Subcutaneous adipose tissue (tissue), 4 donors: Measurements from ENCODE around the gene DPP6. TPM values are rescaled to one million over a fixed set of nuclear protein-coding genes. Genes with fewer than 3 reads are reported as not detected.

ENCODE experiments used
- total RNA-seq, 4 donors: library from RNA; depleted of rRNA; stranded (reverse); fragments of >200 nt; gene quantifications; one replicate each; pipeline ENCODE4 v1.1.0, GENCODE V29; 2016
- TF ChIP-seq, protein P1 (sequence below): fragments of 450-650 bp; IDR thresholded peaks from one replicate; pipeline ENCODE4 v1.5.1; 2016; ENCODE audit warnings: low read depth, mild to moderate bottlenecking, control low read depth, antibody characterized with exemption, moderate library complexity

The DPP6 gene
- total RNA-seq, 4 donors from 2014 or later, result 0.19 to 2.0 (median 0.85) TPM; not detected in 1

DNA sequence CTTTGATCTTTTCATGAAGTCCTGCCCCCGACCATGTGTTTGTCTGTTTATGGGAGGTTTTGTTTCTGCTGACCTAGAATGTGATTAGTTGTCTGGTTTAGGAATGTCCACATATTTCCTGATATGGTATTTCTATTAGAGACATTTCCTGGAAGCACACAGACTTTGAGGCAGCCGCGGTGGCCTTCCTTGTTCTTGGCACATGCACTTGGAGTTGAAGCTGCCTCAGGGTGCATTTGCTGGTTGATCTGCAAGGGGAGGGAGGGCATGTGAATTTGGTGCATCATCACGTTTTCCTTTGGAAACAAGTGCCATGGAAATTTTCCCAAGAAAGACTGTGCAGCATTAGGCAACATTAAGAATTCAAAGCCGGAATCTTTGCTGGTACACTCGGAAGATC lies 622.0 kb downstream of the DPP6 start:
- TF ChIP-seq, protein P1, sequence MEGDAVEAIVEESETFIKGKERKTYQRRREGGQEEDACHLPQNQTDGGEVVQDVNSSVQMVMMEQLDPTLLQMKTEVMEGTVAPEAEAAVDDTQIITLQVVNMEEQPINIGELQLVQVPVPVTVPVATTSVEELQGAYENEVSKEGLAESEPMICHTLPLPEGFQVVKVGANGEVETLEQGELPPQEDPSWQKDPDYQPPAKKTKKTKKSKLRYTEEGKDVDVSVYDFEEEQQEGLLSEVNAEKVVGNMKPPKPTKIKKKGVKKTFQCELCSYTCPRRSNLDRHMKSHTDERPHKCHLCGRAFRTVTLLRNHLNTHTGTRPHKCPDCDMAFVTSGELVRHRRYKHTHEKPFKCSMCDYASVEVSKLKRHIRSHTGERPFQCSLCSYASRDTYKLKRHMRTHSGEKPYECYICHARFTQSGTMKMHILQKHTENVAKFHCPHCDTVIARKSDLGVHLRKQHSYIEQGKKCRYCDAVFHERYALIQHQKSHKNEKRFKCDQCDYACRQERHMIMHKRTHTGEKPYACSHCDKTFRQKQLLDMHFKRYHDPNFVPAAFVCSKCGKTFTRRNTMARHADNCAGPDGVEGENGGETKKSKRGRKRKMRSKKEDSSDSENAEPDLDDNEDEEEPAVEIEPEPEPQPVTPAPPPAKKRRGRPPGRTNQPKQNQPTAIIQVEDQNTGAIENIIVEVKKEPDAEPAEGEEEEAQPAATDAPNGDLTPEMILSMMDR, result no peak

DNA sequence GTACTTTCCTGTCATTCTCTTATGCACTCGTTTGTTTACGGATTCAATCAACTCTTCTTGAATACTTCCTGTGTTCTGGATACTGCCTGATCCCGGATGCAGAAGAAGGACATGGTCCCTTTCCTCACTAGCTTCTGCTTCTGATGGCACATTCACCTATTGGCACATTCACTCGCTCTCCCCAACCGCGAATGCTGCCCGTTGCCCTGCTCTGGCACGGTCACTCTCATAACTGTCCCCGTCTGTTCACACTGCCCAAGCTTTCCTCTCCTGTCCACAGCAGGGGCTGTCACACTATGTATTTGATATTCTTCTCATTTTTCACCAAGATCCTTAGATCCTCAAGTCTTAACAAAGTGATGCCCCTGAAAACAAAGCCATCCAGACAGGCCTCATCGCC lies 623.4 kb downstream of the DPP6 start:
- TF ChIP-seq, protein P1, result no peak

DNA sequence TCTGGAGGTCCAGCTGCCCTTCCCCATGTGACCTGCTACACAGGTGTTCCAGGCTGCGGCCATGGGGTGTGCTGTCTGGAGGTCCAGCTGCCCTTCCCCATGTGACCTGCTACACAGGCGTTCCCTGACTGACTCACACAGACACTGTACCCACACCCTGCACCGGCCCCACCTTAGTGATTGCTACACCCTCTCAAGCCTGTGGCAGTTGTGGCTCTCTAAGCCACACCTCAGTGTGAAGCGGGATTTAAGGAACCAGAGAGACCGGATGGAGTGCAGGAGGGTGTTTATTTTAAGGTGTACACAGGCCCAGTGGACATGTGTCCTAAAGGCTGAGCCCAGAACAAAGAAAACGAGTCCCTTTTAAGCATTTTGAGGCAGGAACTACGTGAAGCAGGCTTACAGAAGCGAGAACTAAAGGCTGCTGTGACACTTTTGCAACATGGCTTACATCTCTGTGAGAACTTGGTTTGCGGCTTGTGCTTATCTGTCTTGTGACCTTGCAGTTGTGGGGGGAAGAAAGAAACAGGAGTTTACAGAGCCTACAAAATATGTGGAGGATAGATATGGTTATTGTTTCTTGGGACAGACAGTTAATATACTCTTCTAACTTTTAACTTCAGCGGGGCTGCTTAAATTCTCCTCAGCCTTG lies 624.4 kb downstream of the DPP6 start:
- TF ChIP-seq, protein P1, result no peak

DNA sequence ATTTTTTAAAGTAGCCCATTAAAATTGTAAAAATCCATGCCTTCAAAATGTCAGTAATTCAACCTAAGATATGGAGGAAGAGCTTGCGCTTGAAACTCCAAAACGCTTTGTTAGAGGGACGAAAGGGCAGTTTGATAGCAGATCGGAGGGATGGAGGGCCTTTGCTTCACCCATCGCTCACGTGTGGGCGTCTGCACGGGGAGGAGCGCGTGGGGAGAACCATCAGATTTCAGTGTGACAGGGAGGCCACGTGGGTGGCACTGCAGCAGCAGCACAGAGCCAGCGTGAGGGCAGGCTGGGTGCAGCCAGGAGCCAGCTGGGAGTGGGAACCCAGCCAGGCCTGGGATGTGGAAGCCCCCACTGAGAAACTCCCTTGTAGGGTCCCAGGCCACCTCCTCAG lies 625.3 kb downstream of the DPP6 start:
- TF ChIP-seq, protein P1, result no peak

DNA sequence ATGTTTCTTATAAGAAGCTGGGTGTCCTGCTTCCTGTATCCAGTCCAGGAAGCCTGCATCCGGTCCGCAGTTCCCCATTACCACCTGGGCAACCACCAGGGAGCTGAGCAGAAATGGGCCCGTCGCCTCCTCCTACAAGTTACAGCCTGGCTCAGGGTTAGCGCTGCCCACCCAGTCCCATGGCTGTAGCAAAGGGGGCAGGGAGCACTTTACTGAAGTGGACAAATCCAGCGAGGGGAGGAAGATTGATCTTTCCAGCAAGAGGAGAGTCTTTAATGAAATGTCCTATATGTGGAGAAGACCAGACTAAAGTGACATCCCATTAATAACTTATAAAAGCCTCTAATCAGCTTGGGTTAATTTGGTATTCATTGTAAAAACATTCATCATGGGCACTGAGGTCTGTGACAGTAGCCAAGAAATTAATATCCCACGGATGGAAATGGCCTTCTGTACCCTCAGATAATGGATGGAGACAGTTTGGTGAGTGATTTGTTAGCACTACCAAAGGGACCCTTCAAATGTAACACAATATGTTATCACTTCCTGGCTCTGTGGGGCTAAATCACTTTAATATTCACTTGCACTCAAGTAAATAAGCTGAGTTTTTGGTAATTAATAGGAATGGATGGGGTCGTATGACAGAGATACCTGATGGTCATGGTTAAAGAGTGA lies 627.3 kb downstream of the DPP6 start:
- TF ChIP-seq, protein P1, result no peak

DNA sequence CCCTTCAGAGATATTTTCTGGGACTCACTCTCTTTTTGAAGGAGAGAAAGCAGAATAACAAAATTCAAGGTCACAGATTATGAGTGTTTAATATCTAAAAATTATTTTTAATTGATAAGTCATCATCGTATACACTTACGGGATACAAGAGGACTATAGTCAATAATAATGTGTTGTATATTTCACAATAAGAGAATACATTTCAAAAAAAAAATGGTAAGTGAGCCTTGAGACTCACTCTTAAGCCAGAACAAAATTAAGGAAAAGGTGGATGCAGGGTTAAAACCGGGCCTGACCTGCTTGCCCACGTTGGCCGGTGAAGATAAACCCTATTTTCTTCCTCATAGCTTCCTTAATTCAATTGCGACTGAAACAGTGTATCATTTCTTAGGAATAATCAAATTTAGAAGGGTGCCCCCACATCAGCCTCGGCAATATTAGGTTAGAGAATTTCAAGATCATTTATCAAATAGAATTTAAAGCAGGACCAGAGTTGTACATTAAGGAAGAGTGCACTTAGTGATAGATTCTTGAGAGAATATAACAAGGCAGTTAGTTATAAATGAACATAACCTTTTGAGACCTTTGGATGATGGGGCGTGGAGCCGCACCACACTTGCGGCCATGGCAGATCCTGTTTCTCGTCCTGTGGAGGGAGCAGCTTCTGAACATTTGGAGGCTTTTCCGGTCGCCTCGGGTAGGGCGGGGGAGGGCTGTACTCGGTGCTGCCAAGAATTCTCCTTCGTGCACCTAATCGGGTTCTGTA lies 628.9 kb downstream of the DPP6 start:
- TF ChIP-seq, protein P1, result no peak

DNA sequence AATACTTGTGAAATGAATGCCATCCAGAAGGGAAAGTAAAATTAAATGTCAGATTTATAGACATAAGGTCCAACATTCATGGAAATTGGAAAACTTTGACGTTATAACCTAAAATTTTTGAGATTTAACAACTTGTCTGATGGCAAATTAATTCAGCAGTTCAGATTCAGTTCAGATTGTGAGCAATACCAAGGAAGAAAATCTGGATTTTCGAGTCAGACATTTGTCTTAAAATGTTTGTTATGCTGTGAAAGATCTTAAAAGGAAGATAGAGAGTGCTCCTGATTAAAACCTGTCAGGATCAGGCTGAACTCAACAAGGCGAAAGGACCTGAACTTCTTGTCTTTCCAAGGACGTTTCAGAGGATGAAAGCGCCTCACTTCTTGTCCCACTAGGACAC lies 629.8 kb downstream of the DPP6 start:
- TF ChIP-seq, protein P1, result no peak
